Astrocyte of the hippocampus (primary cell): ENCODE results near the gene HDDC2.

Source experiments
- DNase-seq: peaks from one replicate; pipeline ENCODE4 v3.0.0; 2011; ENCODE audit warnings: low read depth, low spot score

Gene HDDC2

DNA sequence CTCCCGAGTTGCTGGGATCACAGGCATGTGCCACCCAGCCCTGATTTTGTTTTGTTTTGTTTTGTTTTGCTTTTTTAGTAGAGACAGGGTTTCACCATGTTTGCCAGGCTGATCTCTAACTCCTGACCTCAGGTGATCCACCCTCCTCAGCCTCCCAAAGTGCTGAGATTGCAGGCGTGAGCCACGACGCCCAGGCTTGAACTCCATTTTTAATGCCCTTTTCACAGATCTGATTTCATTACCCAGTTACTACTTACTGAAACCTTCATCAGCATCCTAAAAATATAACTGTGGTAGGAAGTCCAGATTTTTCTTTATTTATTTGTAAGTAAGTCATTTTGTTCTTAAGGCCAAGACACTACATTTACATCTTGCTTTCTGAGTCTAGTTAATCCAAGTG lies 64.0 kb downstream of the HDDC2 start:
- no peak for DNase-seq

DNA sequence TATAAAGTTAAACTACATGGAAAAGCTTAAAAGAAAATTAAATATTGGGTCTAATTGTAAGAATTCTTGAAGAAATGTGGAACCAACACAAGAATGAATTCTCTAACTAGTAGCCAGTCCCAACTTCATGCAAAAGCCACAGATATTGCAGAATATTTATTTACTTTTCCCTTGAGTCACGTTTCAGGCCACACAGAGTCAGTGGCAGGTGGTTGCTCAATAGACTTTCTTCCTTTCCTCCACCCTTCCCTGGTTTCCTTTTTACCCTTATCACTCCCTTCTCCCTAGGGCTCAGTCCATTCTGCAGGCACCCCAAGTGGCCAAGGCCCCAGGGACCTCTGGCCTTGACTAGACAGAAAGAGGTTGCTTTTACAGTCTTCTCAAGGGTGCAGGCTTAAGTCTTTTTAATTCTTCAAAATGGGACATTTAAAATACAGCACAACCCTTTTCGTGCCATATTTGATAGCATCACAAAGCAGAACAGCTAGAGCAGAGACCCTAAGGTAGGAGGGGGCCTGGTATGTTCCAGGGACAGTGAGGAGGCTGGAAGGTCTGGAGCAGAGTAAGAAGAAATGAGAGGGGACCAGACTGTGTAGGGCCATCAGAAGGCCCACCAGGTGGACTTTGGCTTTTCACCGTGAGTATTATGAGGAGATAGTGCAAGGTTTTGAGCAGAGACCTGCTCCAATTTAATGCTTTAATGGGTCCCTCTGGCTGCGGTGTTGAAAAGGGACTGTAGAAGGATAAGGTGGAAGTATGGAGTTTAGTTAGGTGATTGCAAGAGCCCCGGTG lies 65.0 kb downstream of the HDDC2 start:
- no peak for DNase-seq

DNA sequence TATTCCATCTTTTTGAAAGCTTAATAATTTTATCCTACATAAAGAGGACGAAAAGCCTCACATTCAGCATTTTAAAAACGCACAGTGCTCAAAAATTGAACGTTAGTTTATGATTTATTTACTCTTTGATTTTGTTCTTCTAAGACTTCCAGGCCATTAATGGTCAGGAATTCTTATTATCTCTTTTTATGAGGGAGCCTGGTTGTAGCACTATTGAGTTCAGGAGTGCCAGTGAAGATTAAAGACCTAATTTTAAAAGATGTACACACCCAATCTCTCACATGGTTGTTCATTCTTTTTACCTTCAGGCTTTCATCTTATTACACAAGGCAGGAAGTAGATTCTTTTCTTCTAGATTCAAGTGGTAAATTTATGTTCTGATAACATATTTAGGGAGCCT lies 68.6 kb downstream of the HDDC2 start:
- no peak for DNase-seq

DNA sequence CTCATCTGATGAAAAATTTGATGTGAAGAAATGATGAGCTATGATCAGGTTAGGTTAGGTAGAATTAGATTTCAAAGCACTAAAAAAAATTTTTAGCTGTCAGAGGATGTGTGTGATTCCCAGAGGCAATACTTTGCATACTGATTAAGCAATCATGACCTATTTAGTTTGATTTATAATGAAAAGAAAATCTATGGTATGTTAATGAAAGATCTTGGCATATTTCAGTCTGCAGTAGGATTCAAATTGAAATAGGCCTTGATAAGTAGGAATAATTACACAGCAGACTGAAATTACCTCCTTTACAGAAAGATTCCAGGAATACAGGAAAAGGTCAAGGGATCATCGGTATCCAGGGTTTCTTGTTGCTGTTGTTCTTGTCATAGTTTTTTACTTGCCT lies 69.3 kb downstream of the HDDC2 start:
- no peak for DNase-seq

DNA sequence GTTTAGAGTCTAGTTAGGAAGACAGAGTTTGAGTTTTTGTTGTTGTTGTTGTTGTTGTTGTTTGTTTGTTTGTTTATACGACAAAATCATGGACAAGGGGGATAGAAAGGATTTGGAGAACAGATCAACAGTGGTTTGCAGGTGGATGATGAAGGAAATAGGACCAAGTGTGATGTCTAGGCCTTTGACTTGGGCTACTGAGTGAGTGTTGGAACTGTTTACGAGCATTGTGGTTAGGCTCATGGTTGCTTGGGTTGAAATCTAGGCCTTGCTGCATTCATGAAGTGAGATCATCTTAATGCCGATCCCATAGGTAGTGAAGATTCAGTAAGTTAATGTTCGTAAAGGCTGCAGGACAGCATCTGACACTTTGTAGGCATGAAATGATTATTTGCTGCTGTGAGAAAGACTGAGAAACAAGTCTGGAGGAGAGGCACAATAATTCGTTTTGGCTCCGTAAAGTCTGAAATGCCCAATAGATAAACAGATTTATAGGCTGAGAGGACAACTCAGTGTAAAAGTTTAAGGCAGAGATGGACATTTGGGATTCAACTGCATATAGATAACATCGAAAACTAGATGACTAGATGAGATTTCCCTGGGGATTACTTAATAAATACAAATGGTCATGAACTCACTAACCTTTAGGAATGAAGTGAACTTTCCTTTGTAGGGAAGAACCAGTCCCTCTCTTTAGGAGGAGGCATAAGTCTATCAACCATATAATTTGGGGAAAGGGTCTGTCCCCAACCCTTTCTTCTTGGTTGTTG lies 70.0 kb downstream of the HDDC2 start:
- no peak for DNase-seq

DNA sequence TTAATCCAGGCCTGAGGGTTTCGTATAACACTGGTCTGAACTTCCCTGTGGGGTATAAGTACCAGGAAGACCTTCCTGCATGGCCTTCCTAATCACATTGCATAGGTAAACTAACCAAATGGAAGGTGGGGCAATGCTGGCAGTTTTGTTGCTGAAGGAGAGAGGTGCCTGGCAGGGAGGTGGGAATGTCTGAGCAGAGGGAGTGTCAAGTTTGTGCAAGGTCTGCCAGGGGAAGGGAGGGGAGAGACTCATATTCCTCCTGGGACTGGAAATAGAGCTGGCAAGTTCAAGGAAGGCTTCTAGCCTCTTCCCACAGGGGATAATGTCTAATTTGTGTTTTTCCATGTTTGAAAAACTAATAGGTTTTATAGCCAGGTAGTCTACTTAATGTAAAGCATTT lies 70.6 kb downstream of the HDDC2 start:
- DNase-seq, result no peak

DNA sequence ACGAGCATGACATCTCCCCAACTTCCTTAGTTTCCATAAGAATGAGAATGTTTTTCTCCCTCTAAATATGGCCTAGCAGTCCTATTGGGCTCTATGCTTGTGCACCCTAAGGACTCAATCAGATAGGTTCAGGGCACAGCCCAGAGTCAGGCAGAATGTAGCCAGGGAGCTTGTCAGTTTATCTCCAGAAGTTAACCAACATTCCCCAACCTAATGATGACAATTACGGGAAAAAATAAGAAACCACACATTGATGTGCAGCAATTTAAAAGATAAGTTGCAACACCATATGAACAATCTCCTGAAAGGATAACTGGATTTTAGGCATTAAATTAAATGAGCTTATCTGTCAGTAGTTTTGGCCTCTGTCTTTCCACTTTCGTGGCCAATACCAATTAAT lies 71.1 kb downstream of the HDDC2 start:
- no peak for DNase-seq

DNA sequence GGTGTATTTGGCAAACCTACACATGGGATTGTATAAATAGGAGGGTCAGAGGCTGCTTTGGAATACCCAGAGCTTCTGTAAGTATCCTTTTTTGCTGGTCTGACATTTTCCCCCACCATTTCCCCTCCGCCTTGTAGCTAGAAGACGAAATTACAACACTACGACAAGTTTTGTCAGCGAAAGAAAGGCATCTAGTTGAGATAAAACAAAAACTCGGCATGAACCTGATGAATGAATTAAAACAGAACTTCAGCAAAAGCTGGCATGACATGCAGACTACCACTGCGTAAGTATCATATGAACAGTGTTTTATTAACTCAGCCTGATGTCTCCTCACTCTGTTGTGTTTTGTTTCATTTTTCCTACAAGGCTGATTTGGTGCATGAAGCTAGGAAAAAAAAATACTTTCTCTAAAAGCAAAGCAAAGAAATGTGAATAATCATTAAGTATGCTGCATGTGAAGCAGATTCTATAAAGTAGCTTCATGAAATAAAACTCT lies 72.7 kb downstream of the HDDC2 start:
- no peak for DNase-seq

DNA sequence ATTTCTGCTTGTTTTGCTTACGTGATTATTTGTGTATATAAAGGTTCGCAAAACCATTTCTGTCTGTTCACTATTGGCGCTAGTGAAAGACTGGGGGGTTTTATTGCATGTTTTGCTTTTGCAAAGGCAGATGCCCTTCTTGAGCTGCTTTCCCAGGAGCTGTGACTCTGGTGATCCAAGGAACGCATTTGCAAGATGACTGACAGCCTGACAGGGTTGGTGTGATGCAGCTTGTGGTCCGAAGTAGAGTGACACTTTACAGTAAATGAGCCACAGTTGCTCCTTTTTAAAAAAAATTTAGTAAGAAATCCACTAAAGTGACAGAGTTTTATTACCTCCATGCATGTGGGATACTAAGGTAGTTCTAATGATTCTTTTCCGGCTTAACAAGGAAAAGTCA lies 74.5 kb downstream of the HDDC2 start:
- no peak for DNase-seq
